ENCODE measurements around the gene PPP3CA.

- no peak for TF ChIP-seq CTCF (conservative IDR thresholded peaks at IDR 0.05)
- TF ChIP-seq EZH2 (IDR thresholded peaks at IDR 0.05; ENCODE audit: low read depth): no peak
Measured at GRCh38 chr4:101334963-101335572, 12.3 kb downstream of the PPP3CA start.
